Osteoblast (primary cell): ENCODE data around the gene C11orf52. TPM values are rescaled to one million over a fixed set of nuclear protein-coding genes. Genes with fewer than 3 reads are reported as not detected.

Source experiments
- DNase-seq: peaks from one replicate; pipeline ENCODE4 v3.0.0; 2011; ENCODE audit warnings: low spot score, mixed read lengths; ENCODE audit not compliant: insufficient read length; ENCODE audit errors: missing footprints
- H2AFZ ChIP-seq: 2 replicates; pipeline ENCODE4 v1.6.0; 2011; ENCODE audit warnings: mild to moderate bottlenecking, low read length
- H3K27ac ChIP-seq: 2 replicates; pipeline ENCODE4 v1.5.1; 2011; ENCODE audit warnings: mild to moderate bottlenecking, low read depth, low read length, moderate library complexity
- H3K27me3 ChIP-seq: 2 replicates; pipeline ENCODE4 v1.6.0; 2012; ENCODE audit warnings: mild to moderate bottlenecking, control low read depth, inconsistent platforms, low read length, moderate library complexity; ENCODE audit not compliant: insufficient read depth
- H3K36me3 ChIP-seq: 2 replicates; pipeline ENCODE4 v1.5.1; 2011; ENCODE audit warnings: mild to moderate bottlenecking, low read length, control low read depth, moderate library complexity; ENCODE audit not compliant: insufficient read depth
- H3K4me1 ChIP-seq: 2 replicates; pipeline ENCODE4 v1.5.1; 2011; ENCODE audit warnings: mild to moderate bottlenecking, low read length, control low read depth, moderate library complexity; ENCODE audit not compliant: insufficient read depth
- H3K4me2 ChIP-seq: 2 replicates; pipeline ENCODE4 v1.6.0; 2011; ENCODE audit warnings: mild to moderate bottlenecking, low read length; ENCODE audit not compliant: insufficient read depth
- H3K4me3 ChIP-seq: fragments of 200-600 bp; sonication (generic); 3 replicates; pipeline ENCODE4 v1.5.1; 2012; ENCODE audit warnings: mild to moderate bottlenecking, low read length, inconsistent platforms; ENCODE audit not compliant: insufficient read depth
- H3K79me2 ChIP-seq: 2 replicates; pipeline ENCODE4 v1.6.0; 2012; ENCODE audit warnings: mild to moderate bottlenecking, low read length, control low read depth, inconsistent platforms; ENCODE audit not compliant: insufficient read depth
- H3K9me3 ChIP-seq: 2 replicates; pipeline ENCODE4 v1.5.1; 2011; ENCODE audit warnings: low read depth, low read length, control low read depth
- H4K20me1 ChIP-seq: 2 replicates; pipeline ENCODE4 v1.6.0; 2012; ENCODE audit warnings: mild to moderate bottlenecking, low read length, control low read depth; ENCODE audit not compliant: insufficient read depth
- total RNA-seq: library from RNA; depleted of rRNA; stranded (reverse); fragments of >200 nt; gene quantifications from 2 replicates; pipeline ENCODE4 v1.2.3, GENCODE V29; 2012
- TF ChIP-seq, protein P1 (sequence below): IDR thresholded peaks from 2 replicates; pipeline ENCODE4 v1.5.1; 2011; ENCODE audit warnings: mild to moderate bottlenecking, low read depth, low read length, moderate library complexity; ENCODE audit errors: extremely low read depth

C11orf52 gene
- total RNA-seq, 1 donor, result 1.4 TPM

GRCh38 chr11:111917788-111918187 is 925 bp upstream of the C11orf52 start:
- Histone ChIP-seq H4K20me1 (no peaks in the 10 kb centered on the region), H3K9me3 (no peaks in the 10 kb centered on the region), H3K36me3 (no peaks in the 10 kb centered on the region), H3K4me2 (peak overlapping the region; percentile 73), H3K27me3 (no peaks in the 10 kb centered on the region), H3K27ac (no peak overlapping the region), H2AFZ (no peak overlapping the region), H3K79me2 (peaks cover 15% of the 10 kb centered on the region), H3K4me1 (peaks cover 34% of the 10 kb centered on the region), H3K4me3 (no peak overlapping the region)
- TF ChIP-seq, protein P1, sequence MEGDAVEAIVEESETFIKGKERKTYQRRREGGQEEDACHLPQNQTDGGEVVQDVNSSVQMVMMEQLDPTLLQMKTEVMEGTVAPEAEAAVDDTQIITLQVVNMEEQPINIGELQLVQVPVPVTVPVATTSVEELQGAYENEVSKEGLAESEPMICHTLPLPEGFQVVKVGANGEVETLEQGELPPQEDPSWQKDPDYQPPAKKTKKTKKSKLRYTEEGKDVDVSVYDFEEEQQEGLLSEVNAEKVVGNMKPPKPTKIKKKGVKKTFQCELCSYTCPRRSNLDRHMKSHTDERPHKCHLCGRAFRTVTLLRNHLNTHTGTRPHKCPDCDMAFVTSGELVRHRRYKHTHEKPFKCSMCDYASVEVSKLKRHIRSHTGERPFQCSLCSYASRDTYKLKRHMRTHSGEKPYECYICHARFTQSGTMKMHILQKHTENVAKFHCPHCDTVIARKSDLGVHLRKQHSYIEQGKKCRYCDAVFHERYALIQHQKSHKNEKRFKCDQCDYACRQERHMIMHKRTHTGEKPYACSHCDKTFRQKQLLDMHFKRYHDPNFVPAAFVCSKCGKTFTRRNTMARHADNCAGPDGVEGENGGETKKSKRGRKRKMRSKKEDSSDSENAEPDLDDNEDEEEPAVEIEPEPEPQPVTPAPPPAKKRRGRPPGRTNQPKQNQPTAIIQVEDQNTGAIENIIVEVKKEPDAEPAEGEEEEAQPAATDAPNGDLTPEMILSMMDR, result no peak
- DNase-seq, result no peak

- Histone ChIP-seq H2AFZ (no peak overlapping the region), H3K9me3 (no peaks in the 10 kb centered on the region), H3K36me3 (no peaks in the 10 kb centered on the region), H3K27ac (no peak overlapping the region), H4K20me1 (no peaks in the 10 kb centered on the region), H3K4me1 (peaks cover 33% of the 10 kb centered on the region), H3K27me3 (no peaks in the 10 kb centered on the region), H3K4me3 (no peak overlapping the region), H3K4me2 (no peak overlapping the region), H3K79me2 (no peaks in the 10 kb centered on the region)
- no peak for DNase-seq
- TF ChIP-seq, protein P1, result no peak
These were observed 2.2 kb downstream of the C11orf52 start for GRCh38 chr11:111920908-111921307.

- Histone ChIP-seq H3K27ac (peak overlapping the region; percentile 31), H3K9me3 (no peaks in the 10 kb centered on the region), H3K4me3 (no peak overlapping the region), H3K79me2 (no peaks in the 10 kb centered on the region), H3K4me1 (peaks cover 41% of the 10 kb centered on the region), H3K36me3 (no peaks in the 10 kb centered on the region), H3K4me2 (no peak overlapping the region), H2AFZ (no peak overlapping the region), H3K27me3 (no peaks in the 10 kb centered on the region), H4K20me1 (no peaks in the 10 kb centered on the region)
- DNase-seq, result no peak
- TF ChIP-seq, protein P1, result no peak
These were observed 3.0 kb downstream of the C11orf52 start for GRCh38 chr11:111921541-111922230.

DNA sequence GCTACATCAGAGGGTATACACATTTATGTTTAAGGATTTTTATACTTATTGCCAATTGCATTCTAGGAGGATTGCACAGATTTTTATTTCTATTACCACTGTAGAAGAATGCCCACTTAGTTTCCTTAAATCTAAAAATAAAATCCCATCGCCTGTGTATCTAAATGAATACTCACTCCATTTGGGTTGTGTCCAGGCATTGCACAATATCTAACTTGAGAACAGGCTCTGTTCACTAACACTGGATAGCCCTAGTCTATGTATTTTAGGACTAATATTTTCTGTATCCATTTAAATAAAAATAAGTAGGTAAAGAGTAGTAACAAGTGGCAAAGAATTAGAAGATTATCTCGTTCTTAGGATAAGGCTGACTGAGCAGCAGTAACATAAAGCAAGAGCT is 4.1 kb downstream of the C11orf52 start:
- peak overlapping the region; percentile 31 for H3K4me3 ChIP-seq
- TF ChIP-seq, protein P1, result no peak
- H2AFZ ChIP-seq, result peak overlapping the region; percentile 69
- peaks cover 44% of the 10 kb centered on the region for H3K4me1 ChIP-seq
- H3K79me2 ChIP-seq, result no peaks in the 10 kb centered on the region
- H3K27me3 ChIP-seq, result no peaks in the 10 kb centered on the region
- no peaks in the 10 kb centered on the region for H4K20me1 ChIP-seq
- H3K36me3 ChIP-seq, result no peaks in the 10 kb centered on the region
- H3K9me3 ChIP-seq, result no peaks in the 10 kb centered on the region
- peak overlapping the region; percentile 87 for H3K27ac ChIP-seq
- peak; percentile 87 for DNase-seq
- H3K4me2 ChIP-seq, result peak overlapping the region; percentile 71
